HG03045 (cell line): ENCODE measurements around the gene LSMEM2.
"Not testable (repeated sequence)": the region's sequence is repeated elsewhere in the genome, so short reads cannot be mapped to it uniquely, and the experiment has no call there.

Experiments used
- ATAC-seq: cut with Tn5 transposase; IDR thresholded peaks from one replicate; pipeline ENCODE4 v1.9.1; 2021; ENCODE audit warnings: mild to moderate bottlenecking, moderate library complexity; ENCODE audit not compliant: unreplicated experiment

Gene LSMEM2

GRCh38 chr3:50278880-50279224 lies at the start of gene LSMEM2:
Gene LSMEM2 (plus strand): TSS chr3:50279087. CDS start chr3:50279114, 27 bp downstream.
- ATAC-seq, result no peak

- no peak for ATAC-seq
These were observed 49.4 kb upstream of the LSMEM2 start for GRCh38 chr3:50229490-50229889.

DNA sequence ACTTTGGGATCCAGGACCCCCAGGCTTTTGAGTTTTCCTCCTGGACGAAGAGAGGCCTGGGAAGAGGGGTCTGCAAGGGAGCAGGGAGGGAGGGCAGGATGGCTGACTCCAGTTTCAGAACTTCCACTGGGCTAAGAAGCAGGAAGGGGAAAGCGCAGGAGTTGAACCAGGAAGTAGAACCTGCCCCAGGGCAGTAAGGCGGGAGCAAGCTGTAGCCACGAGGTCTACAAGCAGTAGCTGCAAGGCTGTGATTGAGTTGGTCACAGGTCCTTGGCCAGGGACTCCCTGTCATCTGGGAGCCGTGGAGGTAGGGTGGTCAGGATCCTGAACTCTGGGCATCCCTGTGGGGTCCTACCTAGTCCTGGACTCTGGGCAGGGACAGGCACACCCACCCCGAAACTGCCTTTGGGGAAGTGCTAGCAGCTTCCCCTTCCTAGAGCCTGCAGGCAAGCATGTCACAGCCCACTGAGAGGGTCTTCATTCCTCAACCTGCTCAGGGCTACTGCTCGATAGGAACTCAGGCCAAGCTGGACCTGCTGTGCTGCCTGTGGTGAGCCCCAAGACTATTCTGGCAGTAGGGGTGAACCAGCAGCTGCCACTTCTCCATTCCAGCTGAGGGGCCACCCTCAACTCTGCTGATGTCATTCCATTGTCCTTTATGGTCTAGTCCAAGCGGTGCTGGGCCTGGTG lies 48.6 kb upstream of the LSMEM2 start:
- no peak for ATAC-seq

DNA sequence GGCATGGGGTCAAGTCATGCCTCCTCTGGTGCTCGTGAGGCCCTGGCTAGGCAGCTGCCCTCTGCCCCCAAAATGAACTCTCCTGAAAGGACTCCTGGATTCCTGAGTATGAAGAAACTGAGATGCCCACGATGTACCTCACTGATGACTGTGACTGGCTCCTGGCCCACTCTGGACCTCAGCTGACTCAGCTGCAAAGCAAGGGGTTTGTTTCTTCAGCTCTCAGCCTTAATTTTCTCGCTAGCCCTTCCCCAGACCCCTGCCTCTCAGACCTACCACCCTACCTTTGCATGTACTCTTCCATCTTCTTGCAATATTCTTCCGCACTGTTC lies 48.1 kb upstream of the LSMEM2 start:
- ATAC-seq, result no peak

DNA sequence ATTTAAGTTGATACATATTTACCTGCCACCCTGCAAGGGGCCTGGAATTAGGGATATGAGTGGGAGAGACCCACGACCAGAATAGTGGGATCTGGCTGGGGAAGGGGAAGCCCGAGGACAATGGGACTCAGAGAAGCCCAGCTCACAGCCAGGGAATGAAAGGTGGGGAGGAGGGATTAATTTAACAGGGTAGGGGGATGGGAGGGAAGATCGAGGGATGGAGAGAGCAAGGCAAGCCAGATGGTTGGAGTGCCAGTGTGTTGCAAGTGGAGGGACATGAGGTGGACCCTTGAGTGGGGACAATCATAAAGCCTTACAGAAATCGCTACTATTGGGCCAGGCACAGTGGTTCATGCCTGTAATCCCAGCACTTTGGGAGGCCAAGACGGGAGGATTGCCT lies 47.3 kb upstream of the LSMEM2 start:
- ATAC-seq, result no peak

GRCh38 chr3:50232303-50232702 lies 46.6 kb upstream of the LSMEM2 start:
- ATAC-seq, result no peak

- no peak for ATAC-seq
These were observed 45.7 kb upstream of the LSMEM2 start for GRCh38 chr3:50233176-50233575.

DNA sequence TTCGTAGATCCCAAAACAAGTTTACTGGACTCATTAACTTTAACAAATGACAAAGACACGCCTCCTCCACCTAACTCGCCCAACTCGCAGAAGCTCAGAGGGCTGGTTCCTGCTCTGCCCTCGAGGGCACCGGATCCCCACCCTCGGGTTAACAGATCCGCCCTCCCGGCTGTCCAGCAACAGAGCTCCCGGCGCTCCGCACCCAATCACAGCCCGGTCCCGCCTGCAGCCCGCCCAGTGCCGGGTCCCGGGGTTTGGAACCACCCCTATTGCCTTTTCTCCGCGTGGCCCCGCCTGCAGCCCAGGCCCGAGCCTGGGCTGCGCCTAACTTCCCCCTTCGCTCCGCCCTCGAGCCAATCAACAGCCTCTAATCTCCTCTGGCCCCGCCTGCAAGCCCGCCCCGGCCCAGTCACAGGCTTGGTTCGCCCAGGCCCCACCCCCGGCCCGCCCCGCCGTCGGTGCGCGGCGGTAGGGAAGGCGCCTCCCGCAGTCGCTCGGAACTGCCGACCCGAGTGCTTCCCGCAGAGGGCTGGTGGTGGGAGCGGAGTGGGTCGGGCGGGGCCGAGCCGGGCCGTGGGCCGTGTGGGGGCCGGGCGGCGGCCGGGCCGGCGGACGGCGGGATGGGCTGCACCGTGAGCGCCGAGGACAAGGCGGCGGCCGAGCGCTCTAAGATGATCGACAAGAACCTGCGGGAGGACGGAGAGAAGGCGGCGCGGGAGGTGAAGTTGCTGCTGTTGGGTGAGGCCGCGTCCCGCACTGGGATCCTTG lies 43.0 kb upstream of the LSMEM2 start, which contains the start of gene GNAI2:
Gene GNAI2, plus strand, starts transcription at position 489 of the 768 bp plus-strand sequence. Its CDS starts 132 bp downstream, at position 621.
- peak; percentile 93 for ATAC-seq

DNA sequence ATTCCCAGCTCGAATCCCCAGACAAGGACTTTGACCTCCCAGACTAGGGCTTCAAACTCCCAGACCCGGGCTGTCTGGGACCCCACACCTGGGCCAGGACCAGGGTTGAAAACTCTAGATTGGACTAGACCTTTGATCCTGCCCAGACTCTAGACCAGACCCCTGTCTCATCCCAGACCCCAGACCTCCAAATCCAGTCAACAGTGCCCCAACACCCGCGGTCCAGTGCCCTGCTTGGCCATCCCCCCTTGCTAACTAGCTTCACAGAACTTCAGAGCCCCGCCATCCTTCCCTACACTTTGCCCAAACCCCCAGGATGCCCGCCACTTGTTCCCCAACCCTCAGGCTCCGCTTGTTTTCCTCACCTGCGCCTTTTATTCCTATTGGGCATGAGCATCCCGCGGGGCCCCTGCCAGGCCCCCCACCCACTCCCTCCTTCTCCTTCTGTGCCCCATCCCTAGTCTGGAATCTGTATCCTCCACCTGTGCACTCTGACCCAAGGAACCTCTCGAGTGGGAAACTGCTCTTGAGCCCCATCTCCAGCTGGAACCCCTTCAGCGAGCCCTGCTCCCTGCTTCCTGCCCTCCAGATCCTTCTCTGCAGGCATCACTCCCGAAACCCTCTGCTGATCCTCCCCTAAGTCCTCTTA lies 42.3 kb upstream of the LSMEM2 start:
- no peak for ATAC-seq

- ATAC-seq, result no peak
These were observed 41.7 kb upstream of the LSMEM2 start for GRCh38 chr3:50237133-50237651.

GRCh38 chr3:50237754-50238548 lies 40.9 kb upstream of the LSMEM2 start:
- ATAC-seq, result no peak

- ATAC-seq, result no peak
These were observed 40.3 kb upstream of the LSMEM2 start for GRCh38 chr3:50238549-50239026.

- ATAC-seq, result no peak
These were observed 39.2 kb upstream of the LSMEM2 start for GRCh38 chr3:50239649-50240048.

DNA sequence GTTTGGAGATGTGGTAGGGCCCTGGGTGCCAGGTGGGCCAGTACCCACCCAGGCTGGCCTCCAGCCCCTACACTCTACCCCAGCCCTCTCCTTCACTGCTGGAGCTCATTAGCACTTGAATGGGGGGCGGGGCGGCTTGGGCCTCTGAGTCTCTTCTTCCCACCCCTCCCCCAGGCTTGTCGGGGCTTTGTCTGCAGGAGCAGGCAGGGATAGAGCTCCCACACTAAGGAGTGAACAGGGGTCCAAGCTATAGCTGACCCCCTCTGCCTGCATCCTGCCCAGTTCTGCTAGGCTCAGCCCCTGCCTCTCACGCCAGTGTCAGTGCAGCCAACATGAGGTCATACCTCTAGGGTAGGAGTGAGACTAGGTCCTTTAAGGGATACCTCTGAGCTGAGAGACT lies 37.7 kb upstream of the LSMEM2 start:
- no peak for ATAC-seq

- no peak for ATAC-seq
These were observed 37.0 kb upstream of the LSMEM2 start for GRCh38 chr3:50241713-50242380.

GRCh38 chr3:50242381-50242770 lies 36.5 kb upstream of the LSMEM2 start:
- ATAC-seq, result no peak

GRCh38 chr3:50242851-50243542 lies 35.9 kb upstream of the LSMEM2 start:
- ATAC-seq, result no peak

DNA sequence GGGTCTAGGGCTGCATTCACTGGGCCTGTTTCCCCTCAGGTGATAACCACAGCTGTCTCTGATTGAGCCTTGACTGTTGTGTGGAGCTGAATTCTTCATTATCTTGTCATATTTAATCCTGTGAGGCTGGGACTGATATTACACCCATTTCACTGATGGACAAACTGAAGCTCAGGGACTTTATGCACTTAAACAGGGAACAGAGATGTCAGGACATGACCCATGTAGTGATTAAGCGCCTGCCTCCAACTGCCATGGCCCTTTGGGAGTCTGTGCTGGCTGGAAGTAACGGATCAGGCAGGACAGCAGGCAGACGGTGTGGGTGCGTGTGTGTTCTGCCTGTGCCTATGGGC lies 35.4 kb upstream of the LSMEM2 start:
- no peak for ATAC-seq

DNA sequence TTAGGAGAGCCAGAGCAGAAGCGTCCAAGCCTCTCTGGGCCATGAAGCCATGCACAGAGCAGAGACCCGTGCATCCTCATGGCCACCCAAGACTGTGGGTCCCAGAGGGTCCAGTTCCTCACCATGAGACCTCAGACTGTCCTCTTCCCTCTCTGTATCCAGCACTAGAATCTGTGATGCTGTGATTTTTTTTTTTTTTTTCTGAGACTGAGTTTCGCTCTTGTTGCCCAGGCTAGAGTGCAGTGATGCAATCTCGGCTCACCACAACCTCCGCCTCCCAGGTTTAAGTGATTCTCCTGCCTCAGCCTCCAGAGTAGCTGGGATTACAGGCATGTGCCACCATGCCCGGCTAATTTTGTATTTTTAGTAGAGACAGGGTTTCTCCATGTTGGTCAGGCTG lies 34.1 kb upstream of the LSMEM2 start:
- not testable (repeated sequence) for ATAC-seq

- ATAC-seq, result no peak
These were observed 33.6 kb upstream of the LSMEM2 start for GRCh38 chr3:50245251-50245745.
